Urothelium cell line (cell line): ENCODE measurements around the gene SPTLC1.
A peak's percentile ranks its signal among the peaks of the same experiment; 100 is the strongest.
"Not testable (repeated sequence)": the region's sequence is repeated elsewhere in the genome, so short reads cannot be mapped to it uniquely, and the experiment has no call there.

Experiments
- DNase-seq: peaks from one replicate; pipeline ENCODE4 v3.0.0; 2011; ENCODE audit warnings: low spot score, mixed read lengths
- FAIRE-seq: peaks from 2 replicates; lab custom pipeline; 2011; peaks lifted over from hg19 to GRCh38; lab: Jason Lieb, UNC

The SPTLC1 gene

GRCh38 chr9:92115071-92115858 is at the start of gene SPTLC1:
TSS of gene SPTLC1 (minus strand) at chr9:92115413. CDS start at chr9:92115370, 43 bp downstream.
- peak; percentile 96 for FAIRE-seq
- DNase-seq: peak; percentile 96

- no peak for DNase-seq
- no peak for FAIRE-seq
Observed at GRCh38 chr9:92164975-92165374, 49.8 kb upstream of the SPTLC1 start.

- DNase-seq (no peak), FAIRE-seq (no peak)
Observed at GRCh38 chr9:92164490-92164889, 49.3 kb upstream of the SPTLC1 start.

DNA sequence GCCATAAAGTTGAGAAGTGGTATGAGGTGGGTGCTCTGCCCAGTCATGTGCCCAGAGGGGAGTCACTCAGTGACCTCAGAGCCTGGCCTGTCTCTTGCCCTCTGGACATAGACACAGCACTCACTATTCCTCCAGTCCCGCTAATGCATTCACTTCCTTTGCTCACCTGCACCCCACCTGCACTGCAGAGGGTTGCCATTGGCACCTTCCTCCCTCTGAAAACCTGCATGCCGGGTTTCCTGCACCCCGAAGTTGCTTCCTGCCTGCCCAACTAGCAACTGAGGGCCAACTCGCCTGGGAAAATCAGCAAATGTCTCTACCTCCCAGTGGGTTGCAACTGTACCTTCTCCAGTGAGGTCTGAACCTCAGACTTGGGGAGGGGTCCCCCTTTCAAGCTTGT is 48.1 kb upstream of the SPTLC1 start:
- FAIRE-seq (no peak), DNase-seq (no peak)

GRCh38 chr9:92160786-92161185 is 45.6 kb upstream of the SPTLC1 start:
- FAIRE-seq (no peak), DNase-seq (no peak)

- no peak for DNase-seq
- FAIRE-seq: no peak
Observed at GRCh38 chr9:92159058-92159457, 43.8 kb upstream of the SPTLC1 start.

GRCh38 chr9:92158097-92158601 is 42.9 kb upstream of the SPTLC1 start:
- no peak for FAIRE-seq
- DNase-seq: no peak

DNA sequence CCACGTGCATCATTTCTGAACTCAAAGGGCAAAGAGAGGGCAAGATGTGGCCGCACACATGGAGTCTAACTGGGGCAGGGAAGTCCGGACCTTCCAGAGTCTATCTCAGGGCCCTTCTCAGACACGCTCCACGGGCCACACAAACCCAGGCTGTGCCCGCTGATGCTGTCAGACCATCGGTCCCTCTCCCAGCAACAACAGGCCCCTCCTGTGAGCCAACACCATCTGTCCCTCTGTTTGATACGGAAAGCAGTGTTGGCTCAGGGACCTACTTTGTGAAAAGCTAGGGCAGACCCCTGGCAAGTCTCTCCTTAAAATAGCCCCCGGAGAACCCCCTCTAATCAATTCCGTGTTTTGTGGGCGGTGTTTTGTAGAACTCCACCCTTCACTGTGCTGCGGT is 40.5 kb upstream of the SPTLC1 start:
- DNase-seq, FAIRE-seq: not testable (repeated sequence)

DNA sequence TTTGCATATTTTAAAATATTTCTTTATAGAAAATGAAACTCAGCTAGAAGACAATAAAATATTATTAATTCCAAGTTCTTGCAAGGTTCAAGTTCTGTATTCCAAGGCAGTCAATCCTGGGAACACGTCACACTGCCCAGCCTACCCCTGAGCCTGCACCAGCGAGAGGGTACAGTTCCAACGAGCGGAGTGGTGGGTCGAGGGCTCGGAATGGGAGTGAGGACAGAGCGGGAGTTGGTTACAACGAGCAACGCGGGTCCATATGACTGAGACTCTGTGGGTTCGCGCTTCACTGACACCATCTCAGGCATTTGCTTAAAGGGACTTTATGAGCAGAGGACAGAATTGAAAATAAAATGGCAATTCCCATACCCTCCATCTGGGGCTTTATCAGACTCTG is 40.0 kb upstream of the SPTLC1 start:
- DNase-seq (no peak), FAIRE-seq (no peak)

DNA sequence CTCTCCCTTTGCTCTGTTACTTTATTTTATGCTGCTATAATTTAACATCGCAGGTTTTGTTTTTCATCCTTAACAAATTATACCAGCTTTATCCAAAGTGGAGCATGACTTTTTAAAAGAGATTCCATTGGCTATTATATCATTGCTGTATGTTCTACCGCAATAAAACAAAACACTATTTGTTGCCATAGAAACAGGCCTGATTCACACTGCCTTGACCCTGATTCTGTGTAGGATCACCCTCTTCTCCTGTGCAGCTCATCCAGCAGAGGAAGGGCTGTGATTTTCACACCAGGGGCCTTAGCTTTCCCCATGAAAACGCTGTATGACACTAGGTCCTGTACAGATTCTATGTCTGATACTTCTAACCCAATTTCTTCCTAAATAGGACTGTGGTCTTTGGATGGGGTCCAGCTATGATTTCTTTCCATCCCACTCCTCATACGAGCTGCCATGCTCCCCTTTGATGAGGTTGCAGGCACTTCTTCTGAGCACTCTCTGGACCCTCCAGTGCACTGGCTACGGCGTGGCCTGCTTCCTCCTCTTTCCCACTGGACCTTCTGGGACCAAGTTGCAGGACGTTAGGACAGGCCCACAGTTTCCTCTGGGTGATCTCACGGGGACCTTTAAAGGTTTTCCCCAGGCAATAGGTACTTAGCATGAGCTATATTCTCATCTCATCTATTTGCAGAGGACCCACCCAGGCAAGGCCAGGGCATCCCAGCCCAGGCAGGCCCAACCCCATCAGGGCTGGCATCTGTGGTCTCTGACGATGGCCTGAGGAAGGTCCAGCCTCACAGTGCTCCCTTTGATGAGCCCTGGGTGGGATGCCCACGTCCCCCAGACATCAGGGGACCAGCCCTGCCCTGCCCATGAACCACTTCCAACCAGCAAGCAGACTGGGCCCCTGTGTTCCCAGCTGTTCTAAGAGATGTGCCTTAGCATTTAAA is 38.5 kb upstream of the SPTLC1 start:
- DNase-seq: peak; percentile 43
- FAIRE-seq: not testable (repeated sequence)

DNA sequence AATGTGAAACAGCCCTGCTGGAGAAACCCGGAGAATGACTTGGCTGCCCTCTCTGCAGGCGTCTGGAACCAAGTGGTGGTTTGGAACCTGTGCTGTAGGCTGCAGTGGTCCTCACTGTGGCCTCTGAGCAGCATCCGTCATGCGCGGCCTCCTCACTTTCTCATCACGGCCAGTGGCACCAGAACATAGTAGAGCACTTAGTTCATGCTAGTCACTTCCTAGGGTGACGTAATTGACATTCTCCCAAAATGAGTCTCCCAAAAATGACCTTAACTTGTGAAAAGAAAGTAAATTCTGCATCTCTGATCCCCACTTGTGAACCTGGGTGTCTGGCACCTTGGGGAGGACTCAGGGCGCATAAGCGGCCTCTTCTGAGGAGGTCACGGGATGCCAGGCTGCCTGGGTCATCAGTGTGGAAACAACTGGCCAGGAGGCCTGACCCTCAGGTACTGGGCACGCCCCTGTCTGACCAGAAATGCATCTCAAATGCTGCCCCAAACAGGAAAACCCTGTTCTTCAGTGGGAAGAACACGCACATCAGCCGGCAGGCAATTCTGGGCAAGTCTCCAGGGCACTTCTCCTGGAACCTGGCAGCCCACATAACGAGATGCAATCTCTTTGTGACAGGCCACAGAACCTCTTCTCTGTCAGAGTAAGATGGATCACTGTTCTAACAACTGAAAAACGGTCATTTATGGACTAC is 36.6 kb upstream of the SPTLC1 start:
- DNase-seq (no peak), FAIRE-seq (no peak)

DNA sequence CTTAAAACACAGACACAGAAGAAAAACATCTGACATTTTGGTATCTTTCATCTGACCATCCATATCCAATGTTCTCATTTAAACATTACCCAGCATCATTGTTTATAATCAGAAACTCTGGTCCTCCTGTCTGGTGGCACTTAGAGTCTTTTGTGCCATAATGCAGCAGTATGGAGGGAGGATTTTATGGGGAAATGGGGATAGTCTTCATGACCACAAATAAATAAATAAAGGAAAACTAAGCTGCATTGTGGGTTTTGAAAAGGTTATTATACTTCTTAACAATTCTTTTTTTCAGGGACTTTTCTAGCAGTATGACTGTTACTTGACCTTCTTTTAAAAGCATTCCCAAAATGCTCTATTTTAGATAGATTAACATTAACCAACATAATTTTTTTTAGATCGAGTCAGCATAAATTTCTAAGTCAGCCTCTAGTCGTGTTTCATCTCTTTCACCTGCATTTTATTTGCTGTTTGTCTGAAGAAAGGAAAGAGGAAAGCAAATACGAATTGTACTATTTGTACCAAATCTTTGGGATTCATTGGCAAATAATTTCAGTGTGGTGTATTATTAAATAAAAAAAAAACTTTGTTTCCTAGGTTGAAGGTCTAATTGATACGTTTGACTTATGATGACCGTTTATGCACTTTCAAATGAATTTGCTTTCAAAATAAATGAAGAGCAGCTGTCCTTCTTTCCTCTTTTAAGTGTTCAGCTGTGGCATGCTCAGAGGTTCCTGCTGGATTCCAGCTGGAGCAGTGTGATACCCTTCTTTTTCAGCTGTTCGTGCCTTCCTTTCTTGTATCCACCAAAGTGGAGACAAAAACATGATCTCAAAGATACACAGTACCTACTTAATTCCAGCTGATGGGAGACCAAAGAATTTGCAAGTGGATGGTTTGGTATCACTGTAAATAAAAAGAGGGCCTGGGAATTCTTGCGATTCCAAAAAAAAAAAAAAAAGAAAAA is 35.6 kb upstream of the SPTLC1 start:
- not testable (repeated sequence) for DNase-seq, FAIRE-seq

GRCh38 chr9:92147852-92148180 is 32.6 kb upstream of the SPTLC1 start:
- no peak for DNase-seq
- no peak for FAIRE-seq

- FAIRE-seq (peak; percentile 88), DNase-seq (peak; percentile 78)
Observed at GRCh38 chr9:92147030-92147851, 32.0 kb upstream of the SPTLC1 start.

GRCh38 chr9:92146610-92147009 is 31.4 kb upstream of the SPTLC1 start:
- no peak for FAIRE-seq
- DNase-seq: no peak

DNA sequence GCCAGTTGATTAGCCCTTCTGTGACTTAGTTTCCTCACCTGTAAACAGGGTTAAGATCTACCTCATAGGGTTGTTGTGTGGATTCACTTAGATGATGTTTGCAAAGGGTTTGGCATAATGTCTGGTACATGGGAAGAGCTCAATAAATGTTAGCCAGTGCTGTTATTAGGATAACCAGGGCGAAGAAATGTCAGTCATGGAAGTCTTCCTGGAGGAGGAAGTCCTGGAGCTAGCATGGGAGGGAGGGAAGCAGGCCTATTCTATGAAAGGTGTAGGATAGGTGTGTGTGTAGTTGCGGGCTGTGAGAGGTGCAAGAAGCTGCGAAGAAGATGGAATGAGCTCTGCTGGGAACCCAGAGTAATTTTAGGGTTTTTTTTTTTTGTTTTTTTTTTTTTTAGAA is 30.6 kb upstream of the SPTLC1 start:
- FAIRE-seq: peak; percentile 62
- DNase-seq: not testable (repeated sequence)

DNA sequence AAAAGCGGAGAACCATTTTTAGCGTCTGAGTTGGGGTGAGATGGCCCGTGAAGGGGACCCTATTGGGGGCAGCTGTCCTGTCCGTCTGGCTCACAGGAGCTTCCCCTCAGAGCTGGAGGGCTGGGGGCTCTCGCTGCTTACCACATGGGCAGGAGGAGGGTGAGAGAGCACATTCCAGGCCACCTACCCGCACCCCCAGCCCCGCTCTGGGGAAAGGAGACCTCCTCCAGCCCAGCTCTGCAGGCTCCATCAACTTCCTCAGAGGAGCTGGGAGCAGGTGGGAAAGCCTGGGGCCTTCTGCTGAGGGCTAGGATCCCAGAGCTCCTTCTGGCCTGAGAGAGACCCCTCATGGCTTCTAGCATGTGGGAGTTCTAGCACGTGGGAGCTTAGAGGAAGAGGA is 27.1 kb upstream of the SPTLC1 start:
- no peak for DNase-seq

DNA sequence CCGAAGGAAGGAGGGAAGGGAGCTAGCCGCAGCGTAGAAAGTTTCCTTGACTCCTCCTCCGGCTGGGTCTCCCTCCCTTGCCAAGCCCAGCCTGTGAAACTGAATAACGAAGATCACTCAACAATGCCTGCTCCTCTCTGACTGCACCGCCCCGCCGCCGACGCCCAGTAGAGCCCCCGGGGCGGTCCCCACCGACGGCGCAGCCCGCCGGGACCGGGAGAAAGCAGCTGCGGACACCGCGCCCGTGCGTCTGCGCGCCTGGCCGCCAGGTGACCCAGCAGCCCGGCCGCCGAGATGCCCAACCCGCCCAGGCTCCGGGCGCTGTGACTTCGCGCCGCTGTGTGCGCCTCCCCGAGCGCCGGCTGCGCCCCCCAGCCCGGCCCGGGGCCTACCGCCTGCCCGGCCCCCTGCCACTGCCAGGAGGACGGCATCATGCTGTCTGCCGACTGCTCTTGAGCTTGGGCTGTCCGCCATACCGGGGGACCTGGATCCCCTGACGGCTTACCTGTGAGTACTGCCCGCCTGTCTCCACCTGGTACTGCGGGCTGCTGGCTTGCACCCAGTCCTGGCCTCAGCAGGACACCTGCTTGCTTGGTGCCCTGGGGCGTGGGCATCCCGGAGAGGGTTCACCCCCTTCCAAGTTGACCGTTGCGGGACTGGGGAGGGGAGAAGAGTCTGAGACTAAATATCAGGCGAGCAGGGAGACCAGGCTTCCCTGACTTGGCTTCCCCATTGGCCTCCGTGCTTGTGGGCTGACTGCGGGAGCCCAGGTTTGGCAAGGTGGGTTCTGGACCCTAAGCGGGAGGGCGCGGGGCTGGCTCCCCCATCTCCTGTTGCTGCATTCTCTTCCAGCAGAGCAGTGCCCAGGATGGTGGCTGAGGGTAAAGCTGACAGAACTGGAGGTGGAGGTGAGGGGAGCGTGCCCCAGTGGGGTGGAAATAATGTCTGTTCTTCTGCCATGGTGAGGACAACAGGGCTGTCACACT is 26.2 kb upstream of the SPTLC1 start:
- FAIRE-seq: no peak
- DNase-seq: no peak

More for the DNA sequence above, 27.1 kb upstream of the SPTLC1 start:
- no peak for FAIRE-seq
